Sigmoid colon (tissue), 3 donors: ENCODE results near the gene APC.

Experiments
- CTCF ChIP-seq, 4 experiments: fragments of 450-650 bp in 3 of 4; fragments of 200-600 bp in 1 of 4; IDR thresholded peaks; one replicate each; pipeline ENCODE4 v1.5.1; 2016 to 2019; ENCODE audit warnings: antibody characterized with exemption in 4 of 4, mild to moderate bottlenecking in 3 of 4, moderate library complexity in 2 of 4
- POLR2A ChIP-seq, 2 donors: fragments of 450-650 bp; IDR thresholded peaks; one replicate each; pipeline ENCODE4 v1.6.1; 2016; ENCODE audit warnings: antibody characterized with exemption in 2 of 2, mild to moderate bottlenecking in 2 of 2, moderate library complexity in 2 of 2

GRCh38 chr5:112885001-112885400, 147.3 kb downstream of the APC start:
- no peak for TF ChIP-seq CTCF (IDR thresholded peaks at IDR 0.05)
- TF ChIP-seq POLR2A (IDR thresholded peaks at IDR 0.05) = no peak
